Esophagus mucosa (tissue), 1 donor: Measurements from ENCODE around the gene APOF. TPM values are rescaled to one million over a fixed set of nuclear protein-coding genes. Genes with fewer than 3 reads are reported as not detected.
"Not testable (repeated sequence)": the region's sequence is repeated elsewhere in the genome, so short reads cannot be mapped to it uniquely, and the experiment has no call there.

Experiments
- ATAC-seq: fragments of 200-7000 bp; cut with Tn5 transposase; one replicate; pipeline ENCODE4 v1.9.1; 2020
- total RNA-seq: library from RNA; stranded (reverse); gene quantifications from one replicate; pipeline ENCODE4 v1.2.4, GENCODE V29; 2023
- donor health status: DM: yes; HTN: yes; CAD: no.

Gene APOF
- total RNA-seq = not detected

- no peak for ATAC-seq
Measured at GRCh38 chr12:56362130-56363059, at the start of gene APOF. TSS of gene APOF (minus strand) at chr12:56362857. CDS start at chr12:56362745, 112 bp downstream.

GRCh38 chr12:56411781-56412639, 49.4 kb upstream of the APOF start:
- no peak for ATAC-seq

GRCh38 chr12:56410768-56411167, 48.1 kb upstream of the APOF start:
- no peak for ATAC-seq

- ATAC-seq = no peak
Measured at GRCh38 chr12:56408799-56409417, 46.3 kb upstream of the APOF start.

- ATAC-seq = not testable (repeated sequence)
Measured at GRCh38 chr12:56404227-56404626, 41.6 kb upstream of the APOF start.

- ATAC-seq = not testable (repeated sequence)
Measured at GRCh38 chr12:56401612-56402011, 39.0 kb upstream of the APOF start.

- not testable (repeated sequence) for ATAC-seq
Measured at GRCh38 chr12:56401125-56401524, 38.5 kb upstream of the APOF start.

- ATAC-seq = not testable (repeated sequence)
Measured at GRCh38 chr12:56399466-56399865, 36.8 kb upstream of the APOF start.

GRCh38 chr12:56398324-56398723, 35.7 kb upstream of the APOF start:
- no peak for ATAC-seq

- ATAC-seq = no peak
Measured at GRCh38 chr12:56392331-56392730, 29.7 kb upstream of the APOF start.

GRCh38 chr12:56391721-56392120, 29.1 kb upstream of the APOF start:
- ATAC-seq = no peak

GRCh38 chr12:56389412-56389811, 26.8 kb upstream of the APOF start:
- ATAC-seq = no peak

- no peak for ATAC-seq
Measured at GRCh38 chr12:56387152-56387736, 24.6 kb upstream of the APOF start.

- peak; percentile 66 for ATAC-seq
Measured at GRCh38 chr12:56385873-56386272, 23.2 kb upstream of the APOF start.

- no peak for ATAC-seq
Measured at GRCh38 chr12:56382611-56383010, 20.0 kb upstream of the APOF start.

- ATAC-seq = no peak
Measured at GRCh38 chr12:56377989-56378316, 15.3 kb upstream of the APOF start.

GRCh38 chr12:56377310-56377988, 14.8 kb upstream of the APOF start:
- ATAC-seq = peak; percentile 45

GRCh38 chr12:56375598-56376434, 13.2 kb upstream of the APOF start:
- no peak for ATAC-seq

GRCh38 chr12:56374726-56375597, 12.3 kb upstream of the APOF start:
- ATAC-seq = no peak

- ATAC-seq = no peak
Measured at GRCh38 chr12:56373515-56373914, 10.9 kb upstream of the APOF start.
